HT-29 (cell line): Measurements from ENCODE around the gene ACVR1C. TPM values are rescaled to one million over a fixed set of nuclear protein-coding genes. Genes with fewer than 3 reads are reported as not detected.
A peak's percentile ranks its signal among the peaks of the same experiment; 100 is the strongest.
"Not testable (repeated sequence)": the region's sequence is repeated elsewhere in the genome, so short reads cannot be mapped to it uniquely, and the experiment has no call there.

Source experiments
- DNase-seq: peaks from one replicate; pipeline ENCODE4 v3.0.0-alpha.2; 2015; ENCODE audit warnings: low spot score
- total RNA-seq: library from RNA; depleted of rRNA; stranded (reverse); fragments of >200 nt; shearing (Covaris generic); gene quantifications from 2 replicates; pipeline ENCODE4 v1.2.3, GENCODE V29; 2014

The ACVR1C gene
- total RNA-seq, 1 experiment from 2014 or later, result 0.03 TPM

DNA sequence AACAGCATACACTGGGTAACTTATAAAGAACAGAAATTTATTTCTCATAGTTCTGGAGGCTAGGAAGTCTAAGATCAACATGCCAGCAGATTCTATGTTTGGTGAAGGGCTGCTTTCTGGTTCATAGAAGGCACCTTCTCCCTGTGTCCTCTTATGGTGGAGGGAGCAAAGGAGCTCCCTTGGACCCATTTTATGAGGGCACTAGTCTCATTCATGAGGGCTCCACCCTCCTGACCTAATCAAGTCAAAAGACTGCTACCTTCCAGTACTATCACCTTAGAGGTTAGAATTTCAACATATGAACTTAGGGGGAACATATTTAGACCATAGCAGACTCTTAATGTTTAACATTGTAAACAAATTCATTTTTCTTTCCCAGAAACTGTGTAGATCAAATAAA is 54.5 kb downstream of the ACVR1C start:
- no peak for DNase-seq

DNA sequence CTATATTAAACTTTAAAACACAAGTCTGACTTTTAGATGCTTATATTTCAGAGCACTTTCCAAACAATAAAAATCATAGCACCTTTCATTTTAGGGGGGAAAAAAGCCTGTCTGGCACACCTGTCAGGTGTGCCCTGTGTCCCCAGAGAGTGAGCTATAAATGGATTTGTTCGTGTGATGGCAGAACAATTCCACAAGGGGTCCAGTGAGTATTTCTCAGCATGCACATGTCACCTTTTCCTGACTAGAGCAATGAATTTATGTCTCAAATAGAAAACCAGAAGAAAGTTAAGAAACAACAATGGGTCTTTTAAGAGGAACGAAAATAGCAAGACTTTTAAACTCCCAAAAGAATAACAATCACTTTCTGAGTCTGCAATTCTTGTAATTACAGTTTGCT is 55.9 kb downstream of the ACVR1C start:
- DNase-seq, result peak; percentile 41

DNA sequence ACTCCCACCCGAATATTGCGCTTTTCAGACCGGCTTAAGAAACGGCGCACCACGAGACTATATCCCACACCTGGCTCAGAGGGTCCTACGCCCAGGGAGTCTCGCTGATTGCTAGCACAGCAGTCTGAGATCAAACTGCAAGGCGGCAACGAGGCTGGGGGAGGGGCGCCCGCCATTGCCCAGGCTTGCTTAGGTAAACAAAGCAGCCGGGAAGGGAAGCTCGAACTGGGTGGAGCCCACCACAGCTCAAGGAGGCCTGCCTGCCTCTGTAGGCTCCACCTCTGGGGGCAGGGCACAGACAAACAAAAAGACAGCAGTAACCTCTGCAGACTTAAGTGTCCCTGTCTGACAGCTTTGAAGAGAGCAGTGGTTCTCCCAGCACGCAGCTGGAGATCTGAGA is 62.0 kb downstream of the ACVR1C start:
- not testable (repeated sequence) for DNase-seq

DNA sequence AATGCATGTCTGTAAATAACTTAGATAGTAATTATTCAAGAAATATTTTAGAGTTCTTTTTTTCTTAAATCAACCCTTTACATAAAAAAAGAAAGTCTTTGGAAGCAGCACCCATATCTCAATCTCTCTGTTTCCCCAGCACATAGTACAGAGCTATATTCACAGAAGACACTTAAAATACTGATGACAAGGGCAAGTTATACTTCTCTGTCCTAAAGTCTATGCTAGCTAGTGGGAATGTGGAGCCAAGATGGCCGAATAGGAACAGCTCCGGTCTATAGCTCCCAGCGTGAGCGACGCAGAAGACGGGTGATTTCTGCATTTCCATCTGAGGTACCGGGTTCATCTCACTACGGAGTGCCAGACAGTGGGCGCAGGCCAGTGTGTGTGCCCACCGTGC is 62.6 kb downstream of the ACVR1C start:
- DNase-seq, result not testable (repeated sequence)

DNA sequence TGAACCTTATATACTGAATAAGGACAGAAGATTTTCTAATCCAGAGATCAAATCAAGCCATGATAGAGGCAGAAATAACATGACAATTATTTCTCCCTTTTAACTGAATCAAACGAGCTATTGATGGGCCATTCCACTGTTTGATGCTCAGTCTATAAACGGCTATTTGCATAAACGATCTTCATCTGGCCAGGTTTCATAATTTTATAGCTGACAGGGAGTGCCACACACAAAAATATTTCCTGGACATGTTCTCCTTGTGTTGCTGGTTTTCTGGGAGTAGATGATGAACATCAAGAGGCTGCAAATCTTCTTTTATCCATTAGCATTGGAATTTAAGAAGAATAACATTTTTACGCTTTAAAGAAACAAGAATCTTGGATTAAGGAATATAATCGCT is 63.1 kb downstream of the ACVR1C start:
- DNase-seq, result no peak

DNA sequence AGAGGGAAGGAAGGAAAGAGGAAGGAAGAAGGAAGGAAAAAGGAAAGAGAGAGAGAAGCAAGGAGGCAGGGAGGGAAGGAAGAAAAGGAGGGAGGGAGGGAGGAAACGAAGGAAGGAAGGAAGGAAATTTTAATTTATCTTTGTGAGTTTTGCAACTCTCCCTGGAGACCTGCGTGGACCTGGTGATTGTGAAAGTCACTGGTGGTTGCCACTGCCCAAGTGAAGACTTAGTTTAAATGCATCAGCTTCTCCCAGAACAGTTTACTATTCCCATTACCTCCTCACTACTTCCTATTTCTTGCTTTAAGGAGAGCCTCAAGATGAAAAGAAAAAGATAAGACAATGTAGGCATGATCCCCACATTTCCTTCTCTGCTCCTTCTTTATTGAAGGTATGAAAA is 68.8 kb downstream of the ACVR1C start:
- DNase-seq, result no peak

DNA sequence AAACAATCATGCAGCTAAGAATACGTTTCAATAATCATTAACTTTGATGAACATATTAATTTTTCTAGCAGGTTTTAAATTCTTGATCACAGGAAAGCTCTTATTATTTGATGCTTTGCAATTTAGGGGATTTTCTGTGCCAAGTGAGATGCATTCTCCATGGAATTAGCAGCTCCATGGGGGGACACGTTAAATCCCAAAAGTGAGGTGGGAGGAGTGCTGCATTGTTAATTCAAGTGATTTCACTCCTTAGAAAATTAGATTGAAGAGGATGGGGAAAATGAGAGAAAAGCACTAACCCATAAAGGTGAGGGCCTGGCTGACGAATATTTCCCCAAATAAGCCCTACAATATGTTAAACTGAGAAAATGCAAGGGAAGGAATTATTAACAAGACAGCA is 69.2 kb downstream of the ACVR1C start:
- DNase-seq, result no peak

DNA sequence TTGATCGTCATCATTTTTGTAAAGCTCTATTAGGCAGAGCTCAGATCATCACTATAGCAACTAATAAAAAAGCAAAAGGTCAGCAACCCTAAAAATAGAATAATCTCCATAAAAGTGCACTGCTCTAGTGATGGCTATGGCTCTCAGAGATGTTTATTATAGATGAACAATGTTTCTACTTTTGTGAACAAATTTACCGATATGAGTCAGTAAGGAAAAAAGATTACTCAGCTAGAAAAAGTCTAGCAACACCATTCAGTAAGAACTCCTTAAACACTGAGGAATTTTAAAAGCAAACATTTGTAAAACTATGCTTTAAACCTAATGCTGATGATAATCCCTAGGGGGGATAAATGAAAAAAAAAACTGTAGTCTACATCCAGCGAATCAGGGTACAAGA is 69.6 kb downstream of the ACVR1C start:
- no peak for DNase-seq

DNA sequence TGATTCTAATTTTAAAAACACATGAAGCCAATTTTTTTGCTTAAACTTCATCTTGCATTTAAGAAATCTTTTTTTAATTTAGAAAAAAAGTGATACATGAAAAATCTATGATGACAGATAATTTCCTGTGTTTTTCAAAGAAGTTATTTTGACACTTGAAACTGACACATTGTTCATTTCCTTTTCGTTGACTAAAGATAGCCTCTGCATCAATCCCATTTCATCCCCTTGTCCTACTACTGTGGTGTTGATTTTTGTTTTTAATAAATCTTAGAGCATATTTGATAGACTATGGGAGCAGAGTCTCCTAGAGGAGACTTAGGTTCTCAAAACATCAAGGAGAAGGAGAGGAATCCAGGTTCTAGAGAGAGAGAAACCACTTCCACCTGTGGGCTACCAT is 70.9 kb downstream of the ACVR1C start:
- no peak for DNase-seq

DNA sequence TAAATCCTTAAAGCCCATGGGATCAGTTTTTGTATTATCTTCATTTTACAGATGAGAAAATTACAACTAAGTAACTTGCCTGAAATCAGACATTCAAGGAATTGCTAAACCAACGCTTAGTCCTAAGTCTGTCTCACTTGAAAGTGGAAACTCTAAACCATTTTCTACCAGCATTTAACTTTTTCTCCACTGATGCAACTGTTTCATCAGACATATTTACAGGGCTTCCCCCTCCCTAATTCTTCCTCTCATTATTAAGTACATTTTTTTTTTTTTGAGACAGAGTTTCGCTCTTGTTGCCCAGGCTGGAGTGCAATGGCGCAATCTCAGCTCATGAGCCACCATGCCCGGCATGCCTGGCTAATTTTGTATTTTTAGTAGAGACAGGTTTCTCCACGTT is 88.6 kb downstream of the ACVR1C start:
- DNase-seq, result no peak

DNA sequence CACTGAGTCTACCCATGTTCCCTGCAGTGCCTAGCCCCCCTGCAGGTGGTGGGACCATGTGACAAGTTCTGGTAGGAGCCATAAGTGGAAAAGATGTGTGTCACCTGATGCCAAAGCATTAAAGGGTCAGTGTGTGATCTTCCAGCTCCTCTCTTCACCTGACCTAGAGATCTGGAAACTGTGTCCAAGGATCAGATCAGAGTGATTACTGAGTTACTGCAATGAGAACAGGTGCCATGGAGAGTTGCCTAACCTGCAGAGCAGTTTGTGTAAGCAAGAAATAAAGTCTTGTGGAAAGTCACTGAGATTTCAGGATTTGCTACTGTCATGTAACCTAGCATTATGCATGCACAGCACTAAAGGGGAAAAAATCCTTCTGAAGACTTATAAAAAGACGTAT is 90.6 kb downstream of the ACVR1C start:
- no peak for DNase-seq

DNA sequence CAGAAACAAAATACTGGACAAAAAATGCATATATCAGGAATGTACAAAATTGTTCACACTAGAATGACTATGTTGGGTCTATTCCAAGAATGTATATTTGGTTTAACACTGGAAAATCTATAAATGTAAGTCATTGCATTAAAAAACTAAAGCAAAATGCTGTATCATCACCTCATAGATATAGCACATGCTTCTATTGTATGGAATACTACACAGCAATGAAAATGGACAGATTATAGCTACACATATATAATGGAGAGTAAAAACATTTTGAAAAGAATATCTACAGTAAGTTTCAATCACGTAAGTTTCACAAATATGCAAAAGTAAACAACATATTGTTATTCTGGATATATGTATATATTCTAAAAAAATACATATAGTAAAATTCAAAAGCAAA is 91.8 kb downstream of the ACVR1C start:
- DNase-seq, result no peak

DNA sequence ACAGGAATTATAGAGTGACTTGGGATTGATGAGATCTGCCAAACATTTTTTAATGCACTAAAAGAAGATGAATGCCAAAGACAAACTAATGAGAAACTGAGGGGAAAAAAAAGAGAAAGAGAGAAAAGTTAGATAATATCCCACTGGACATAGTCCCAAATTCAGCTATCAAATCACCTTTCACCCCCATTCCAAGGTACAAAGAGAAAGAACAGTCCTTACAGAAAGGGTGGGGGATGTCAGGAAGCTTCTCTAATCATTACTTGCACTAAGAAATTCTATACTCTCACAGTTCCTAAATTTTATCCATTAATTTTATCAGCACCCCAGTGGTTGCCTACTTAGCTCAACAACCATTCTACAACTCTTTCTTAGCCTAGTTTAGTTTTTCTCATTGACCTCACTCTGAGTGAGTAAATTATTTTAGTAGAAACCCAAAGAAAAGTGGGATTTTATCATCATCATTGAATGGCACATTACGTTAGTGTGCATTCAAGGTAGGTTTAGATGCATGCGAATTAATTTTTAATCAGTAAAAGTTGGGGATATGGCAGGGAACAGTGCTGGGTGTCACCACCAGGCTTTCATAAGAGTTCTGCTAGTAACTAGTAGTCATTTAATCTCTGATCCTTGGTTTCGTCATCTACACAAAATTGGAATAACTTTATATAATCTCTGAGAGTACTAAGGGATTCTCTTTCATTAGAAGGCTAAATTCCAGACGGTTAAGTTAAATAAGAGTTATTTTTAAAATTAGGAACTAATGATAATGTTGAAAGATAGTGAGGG is 99.5 kb downstream of the ACVR1C start:
- no peak for DNase-seq

DNA sequence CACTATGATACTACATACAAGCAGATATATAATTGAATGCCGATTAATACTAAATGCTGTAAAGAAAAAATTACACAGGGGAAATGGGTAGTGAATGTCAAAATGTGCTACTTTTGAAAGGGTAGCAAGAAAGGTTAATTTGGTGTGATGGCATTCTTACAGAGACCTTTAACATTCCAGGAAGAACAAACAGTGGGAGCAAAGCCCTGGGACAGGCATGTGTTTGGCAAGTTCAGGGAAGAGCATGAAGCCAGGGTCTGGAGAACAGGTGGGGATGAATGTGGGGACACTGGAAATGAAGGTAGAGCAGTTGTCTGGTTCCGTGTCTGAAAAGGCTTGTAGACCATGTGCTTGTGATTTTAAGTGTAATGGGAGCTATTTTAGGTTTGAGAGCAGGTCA is 102.6 kb downstream of the ACVR1C start:
- DNase-seq, result no peak

DNA sequence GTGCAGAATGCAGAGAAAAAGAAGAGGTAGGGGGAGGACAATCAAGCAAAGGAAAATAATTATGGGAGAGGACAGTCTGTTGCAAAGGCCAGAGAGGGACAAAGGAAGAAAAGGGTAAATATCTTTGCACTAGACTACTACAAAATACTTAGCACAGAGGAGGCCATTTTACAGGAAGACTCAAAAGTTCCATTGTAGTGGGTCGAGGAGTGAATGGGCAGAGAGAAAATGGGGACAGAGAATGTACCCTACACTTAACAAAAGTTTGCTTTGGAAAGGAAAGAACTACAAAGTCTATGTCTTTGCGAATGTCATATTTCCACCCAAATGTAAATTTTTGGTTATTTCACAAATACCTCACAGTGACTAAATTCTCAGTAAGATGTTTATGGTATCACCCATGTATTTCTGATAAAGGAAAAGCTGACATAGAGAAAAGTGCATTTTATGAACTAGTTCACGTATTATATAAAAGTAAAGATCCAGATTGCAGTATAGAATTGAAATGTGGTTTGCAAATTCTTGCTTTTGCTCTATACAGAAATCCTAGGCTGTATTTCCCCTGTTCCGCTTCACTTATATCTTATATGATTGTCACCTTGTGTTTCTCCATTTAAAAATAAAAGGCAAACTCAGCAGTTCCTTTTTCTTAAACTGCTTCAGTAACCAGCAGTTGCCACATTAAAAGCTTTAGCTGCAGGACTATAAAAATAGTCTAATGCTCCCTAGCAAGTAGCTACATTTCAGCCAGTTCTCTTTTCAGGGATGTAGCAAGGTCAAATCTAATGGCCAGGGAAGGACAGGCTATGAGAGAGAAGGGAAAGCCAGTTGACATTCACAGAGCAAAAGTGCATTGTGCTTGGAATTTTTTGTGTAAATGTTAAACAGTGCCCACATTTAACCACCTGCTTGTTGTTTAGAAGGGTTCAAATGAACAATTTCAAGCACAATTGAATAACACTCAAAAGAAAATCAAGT is 105.1 kb downstream of the ACVR1C start:
- no peak for DNase-seq

DNA sequence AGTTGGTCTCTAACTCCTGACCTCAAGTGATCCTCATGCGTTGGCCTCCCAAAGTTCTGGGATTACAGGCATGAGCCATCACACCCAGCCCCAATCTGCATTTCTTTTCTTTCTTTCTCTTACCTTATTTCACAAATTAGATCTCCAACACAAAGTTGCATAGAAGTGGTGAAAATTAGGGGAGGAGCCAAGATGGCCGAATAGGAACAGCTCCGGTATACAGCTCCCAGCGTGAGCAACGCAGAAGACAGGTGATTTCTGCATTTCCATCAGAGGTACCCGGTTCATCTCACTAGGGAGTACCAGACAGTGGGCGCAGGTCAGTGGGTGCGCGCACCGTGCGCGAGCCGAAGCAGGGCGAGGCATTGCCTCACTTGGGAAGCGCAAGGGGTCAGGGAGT is 113.7 kb downstream of the ACVR1C start:
- not testable (repeated sequence) for DNase-seq

DNA sequence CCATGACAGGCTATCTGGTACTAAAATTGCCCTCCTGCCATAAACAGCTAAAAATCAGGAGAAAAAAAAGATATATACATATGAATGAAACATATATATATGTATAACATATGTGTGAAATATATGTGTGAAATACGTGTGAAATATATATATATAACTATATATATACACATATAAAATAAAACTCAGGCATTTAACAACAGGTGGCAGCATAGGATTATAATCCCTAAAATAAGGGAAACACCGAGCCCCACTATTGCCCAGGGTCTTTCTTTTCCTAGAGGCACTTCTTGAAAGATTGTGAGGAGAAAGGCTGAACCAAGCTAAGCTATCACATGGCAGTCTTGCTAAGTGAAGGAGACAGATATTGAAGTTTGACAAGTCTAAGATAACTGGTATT is 118.9 kb downstream of the ACVR1C start:
- DNase-seq, result peak; percentile 14

DNA sequence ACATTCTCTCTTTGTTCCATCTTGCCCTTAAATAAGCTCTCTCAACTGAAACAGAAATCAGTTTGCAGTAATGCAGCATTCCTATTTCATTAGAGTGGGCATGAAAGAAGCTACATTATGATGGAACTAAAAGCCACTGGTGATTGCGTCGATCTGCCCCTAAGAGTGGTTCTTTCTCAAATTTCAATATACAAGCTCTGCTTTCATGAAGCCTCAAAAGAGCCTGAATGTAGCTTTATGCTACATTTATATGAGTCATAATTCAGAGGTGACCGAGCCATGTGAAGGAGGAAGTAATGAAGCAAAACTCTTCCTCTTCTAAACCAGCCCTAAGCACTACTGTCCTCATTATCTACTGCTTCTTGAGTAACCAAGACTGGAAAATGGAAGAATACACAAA is 120.0 kb downstream of the ACVR1C start:
- DNase-seq, result no peak

DNA sequence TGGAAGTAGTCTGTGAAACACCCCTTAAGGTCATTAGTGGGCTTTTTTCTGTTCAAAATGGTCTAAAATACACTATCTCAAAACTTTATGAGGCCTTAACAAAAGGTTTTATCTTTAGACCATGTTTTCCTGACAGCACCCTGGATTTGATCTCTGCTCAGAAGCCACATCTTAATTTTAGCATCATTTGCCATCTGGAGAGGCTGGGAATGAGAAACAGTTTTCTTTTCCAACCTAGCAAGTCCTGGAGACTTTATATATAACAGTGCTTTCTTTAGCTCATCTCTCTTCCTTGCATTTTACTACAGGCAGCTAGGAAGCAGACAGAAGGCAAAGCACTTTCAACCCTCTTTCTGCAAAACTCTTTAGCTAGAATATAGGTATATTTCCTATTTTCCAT is 122.1 kb downstream of the ACVR1C start:
- no peak for DNase-seq

DNA sequence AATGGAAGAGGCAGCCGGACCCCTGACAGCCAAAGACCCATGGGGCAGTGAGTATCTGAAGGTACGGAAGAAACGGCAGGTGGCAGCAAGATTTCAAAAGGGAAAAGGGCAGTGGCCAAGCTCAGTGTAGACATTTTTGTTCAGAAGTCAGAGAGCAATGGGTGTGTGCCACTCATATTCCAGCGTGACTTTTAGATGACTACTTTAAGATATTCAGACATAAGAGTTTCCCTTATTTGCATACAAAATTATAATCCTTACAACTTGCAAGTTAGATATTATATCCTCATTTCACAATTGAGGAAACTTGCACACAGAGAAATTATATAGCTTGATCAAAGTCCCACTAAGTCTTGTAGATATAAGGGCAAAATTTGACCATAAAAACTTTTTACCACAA is 124.0 kb downstream of the ACVR1C start:
- DNase-seq, result no peak

DNA sequence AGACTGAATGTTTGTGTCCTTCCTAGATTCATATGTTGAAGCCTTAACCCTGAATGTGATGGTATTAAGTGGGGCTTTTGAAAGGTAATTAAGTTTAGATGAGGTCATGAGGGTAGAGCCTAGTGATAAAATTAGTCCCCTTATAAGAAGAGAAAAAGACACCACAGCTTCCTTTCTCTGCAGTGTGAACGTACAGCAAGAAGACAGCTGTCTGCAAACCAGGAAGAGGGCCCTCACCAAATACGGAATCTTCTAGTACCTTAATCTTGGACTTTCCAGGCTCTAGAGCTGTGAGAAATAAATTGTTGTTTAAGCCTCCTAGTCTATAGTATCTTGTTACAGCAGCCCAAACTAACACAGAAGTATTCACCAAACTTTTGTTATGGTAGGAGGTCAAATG is 127.6 kb downstream of the ACVR1C start:
- DNase-seq, result no peak

DNA sequence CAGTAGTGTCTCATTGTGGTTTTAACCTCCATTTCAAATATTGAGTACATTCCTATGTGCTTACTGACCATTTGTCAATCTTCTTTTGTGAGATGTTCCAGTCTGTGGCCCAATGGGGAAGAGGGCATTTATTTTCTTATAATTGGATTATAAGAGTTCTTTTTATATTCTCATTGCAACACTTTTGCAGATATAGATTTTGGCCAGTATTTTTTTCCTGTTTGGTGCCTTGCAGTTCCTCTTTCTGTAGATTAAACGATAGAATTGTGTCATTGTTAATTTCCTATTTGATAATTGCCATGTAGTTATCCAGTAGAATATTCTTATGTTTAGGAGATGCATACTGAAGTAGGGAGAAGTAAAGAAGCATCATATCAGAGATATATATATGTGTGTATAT is 128.3 kb downstream of the ACVR1C start:
- no peak for DNase-seq

DNA sequence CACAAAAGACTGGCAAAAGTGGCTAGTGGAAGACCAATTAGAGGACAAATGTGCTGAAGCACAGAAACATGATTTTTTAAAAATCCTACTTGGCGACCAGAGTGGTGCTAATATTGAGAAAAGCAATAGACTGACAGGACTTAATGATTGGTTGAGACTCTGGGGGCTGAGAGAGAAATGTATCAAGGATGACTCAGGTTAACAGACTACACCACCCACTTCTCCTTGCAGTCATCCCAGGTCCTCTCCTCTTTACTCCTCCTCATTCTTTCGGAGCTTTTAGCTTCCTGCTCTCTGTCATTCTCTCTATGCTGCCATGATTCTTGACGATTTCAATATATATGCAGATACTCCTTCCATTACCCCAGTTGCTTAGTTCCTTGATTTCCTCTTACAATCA is 130.2 kb downstream of the ACVR1C start:
- no peak for DNase-seq
